ENCODE results near the gene PKP4. TPM values are rescaled to one million over a fixed set of nuclear protein-coding genes. Genes with fewer than 3 reads are reported as not detected.
"Not testable (repeated sequence)": the region's sequence is repeated elsewhere in the genome, so short reads cannot be mapped to it uniquely, and the experiment has no call there.

Gene PKP4
- total RNA-seq, 1 experiment from 2014 or later, result 9.3 TPM

DNA sequence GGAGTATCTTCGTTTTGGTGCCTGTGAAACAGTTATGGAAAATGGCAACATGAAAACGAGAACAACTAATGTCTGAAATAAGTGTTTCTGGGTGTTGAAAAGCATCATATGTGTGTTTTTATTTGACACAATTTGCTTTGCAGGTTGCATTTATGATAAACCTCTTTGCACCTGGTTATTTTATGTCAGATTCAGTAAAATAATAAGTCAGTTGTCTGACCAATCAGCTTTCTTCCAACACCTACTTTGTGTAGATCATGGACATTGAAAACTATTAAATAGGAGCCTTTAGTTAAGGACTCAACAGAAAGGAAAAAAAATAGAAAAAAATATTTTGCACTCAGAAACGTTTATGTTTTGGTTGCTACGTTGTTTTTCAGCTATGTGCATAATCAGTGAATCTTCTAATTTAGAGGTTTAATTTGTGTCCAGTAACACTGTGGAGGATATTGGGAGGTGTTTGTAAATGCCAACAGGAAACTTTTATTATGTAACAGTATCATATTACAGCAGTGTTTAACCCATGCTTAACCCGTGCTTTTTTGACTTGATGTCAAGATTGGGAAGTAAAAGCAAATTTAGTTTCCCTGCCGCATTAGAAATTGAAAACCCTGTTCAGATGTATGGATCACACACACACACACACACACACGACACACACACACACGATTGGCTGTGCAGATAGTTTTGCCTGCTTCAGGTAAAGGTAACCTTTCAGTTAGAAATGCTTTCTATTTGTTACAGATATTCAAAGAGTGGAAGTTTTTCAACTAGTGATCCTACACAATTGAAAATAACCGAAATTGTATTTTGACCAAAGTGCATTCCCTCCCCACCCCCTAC, 2.6 kb downstream of the PKP4 start:
- H3K4me3 ChIP-seq, result peak overlapping the region; percentile 77
- H3K27me3 ChIP-seq, result peaks cover 3% of the 10 kb centered on the region; the same call in 1 of the 2 replicates
- H3K9me3 ChIP-seq, result no peaks in the 10 kb centered on the region
- no peak for DNase-seq
- peaks cover 3% of the 10 kb centered on the region for H3K36me3 ChIP-seq

DNA sequence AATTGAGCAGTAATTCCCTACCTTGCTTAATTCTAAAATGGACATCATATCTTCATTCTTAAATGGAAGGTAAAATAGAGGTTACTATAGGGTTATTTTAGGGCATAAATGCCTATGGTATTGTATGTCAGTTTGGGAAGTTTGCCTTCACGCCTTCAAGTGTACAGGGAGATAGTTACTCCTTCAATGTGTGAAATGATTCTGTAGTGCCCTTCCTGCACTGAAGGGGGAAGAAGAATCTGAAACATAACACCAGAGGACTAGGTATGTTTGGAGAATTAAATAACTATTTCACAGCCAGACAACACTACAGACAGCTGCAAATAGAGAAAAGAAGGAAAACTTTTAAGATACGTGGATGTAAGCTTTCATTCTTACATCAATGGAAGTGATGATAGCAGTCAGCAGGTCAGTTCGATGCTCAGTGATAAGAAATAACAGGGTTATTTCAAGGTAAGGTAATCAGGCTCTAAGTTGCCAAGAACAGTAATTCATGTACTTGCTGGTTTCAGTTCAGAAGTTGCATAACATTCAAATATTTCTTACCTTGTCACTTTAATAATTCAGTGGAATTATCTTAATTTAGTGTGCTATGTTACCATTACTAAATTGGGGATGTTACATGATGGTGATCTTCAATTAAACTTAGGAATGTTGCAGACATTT, 4.0 kb downstream of the PKP4 start:
- Histone ChIP-seq H3K27me3 (peaks cover under 1% of the 10 kb centered on the region; the same call in 1 of the 2 replicates), H3K36me3 (peaks cover 3% of the 10 kb centered on the region), H3K9me3 (no peaks in the 10 kb centered on the region), H3K4me3 (no peak overlapping the region)
- DNase-seq, result no peak

GRCh38 chr2:158463496-158464095, 6.8 kb downstream of the PKP4 start:
- no peaks in the 10 kb centered on the region for H3K9me3 ChIP-seq
- peaks cover 3% of the 10 kb centered on the region for H3K36me3 ChIP-seq
- DNase-seq, result no peak

DNA sequence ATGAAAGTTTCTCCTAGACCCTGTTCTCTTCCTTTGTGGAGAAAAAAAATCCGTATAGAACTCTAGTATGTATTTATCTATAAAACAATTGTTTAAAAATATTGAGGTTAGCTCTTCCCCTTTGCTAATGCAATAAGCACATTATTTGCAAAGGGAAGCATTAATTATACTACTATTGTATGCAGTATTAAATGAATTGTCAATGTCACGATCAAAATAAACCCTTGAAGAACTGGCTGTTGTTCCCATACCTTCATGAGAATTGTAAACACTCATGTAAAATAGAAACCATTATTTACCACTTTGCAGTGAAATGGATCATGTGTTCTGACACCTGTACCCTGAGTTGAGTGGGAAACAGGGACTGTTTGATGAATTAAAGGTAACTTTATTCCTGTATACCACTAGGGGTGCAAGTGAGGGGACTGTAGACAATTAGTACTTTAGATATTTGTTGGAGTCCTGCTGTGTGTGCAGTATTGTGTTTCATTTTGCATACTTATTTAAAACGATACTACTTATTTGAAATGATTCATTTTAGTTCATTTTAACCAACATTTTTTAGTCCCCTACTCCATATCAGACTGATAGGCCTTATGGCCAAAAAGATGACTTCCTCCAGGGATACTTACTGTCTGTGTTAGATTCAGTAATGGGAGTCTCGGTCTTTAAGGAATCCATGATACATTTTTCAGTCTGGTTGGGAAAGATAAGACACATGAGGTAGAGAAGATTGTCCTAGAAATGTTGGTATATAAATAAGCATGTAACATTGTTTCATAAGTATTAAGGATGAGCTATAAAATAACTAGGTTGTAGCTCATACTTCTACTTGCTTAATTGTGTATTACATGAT, 7.9 kb downstream of the PKP4 start:
- DNase-seq, result no peak
- peaks cover 3% of the 10 kb centered on the region for H3K36me3 ChIP-seq
- H3K27me3 ChIP-seq, result no peaks in the 10 kb centered on the region
- no peak overlapping the region for H3K4me3 ChIP-seq
- H3K9me3 ChIP-seq, result no peaks in the 10 kb centered on the region

More at GRCh38 chr2:158463496-158464095, 6.8 kb downstream of the PKP4 start:
- Histone ChIP-seq H3K27me3 (no peaks in the 10 kb centered on the region), H3K4me3 (no peak overlapping the region)

GRCh38 chr2:158467248-158467647, 10.5 kb downstream of the PKP4 start:
- H3K27me3 ChIP-seq, result no peaks in the 10 kb centered on the region
- H3K4me3 ChIP-seq, result no peak overlapping the region
- peaks cover 6% of the 10 kb centered on the region for H3K36me3 ChIP-seq
- H3K9me3 ChIP-seq, result no peaks in the 10 kb centered on the region
- no peak for DNase-seq

DNA sequence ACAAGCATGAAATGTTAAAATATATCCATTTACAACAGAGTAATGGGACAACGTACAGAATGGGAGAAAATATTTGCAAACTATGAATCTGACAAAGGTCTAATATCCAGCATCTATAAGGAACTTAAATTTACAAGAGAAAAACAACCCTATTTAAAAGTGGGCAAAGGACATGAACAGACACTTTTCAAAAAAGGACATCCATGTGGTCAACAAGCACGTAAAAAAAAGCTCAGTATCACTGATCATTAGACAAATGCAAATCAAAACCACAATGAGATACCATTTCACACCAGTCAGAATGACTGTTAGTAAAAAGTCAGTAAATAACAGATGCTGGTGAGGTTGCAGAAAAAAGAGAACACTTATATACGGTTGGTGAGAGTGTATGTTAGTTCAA, 16.1 kb downstream of the PKP4 start:
- DNase-seq, H3K27me3 ChIP-seq, H3K9me3 ChIP-seq, H3K4me3 ChIP-seq: not testable (repeated sequence)
- peaks cover 19% of the 10 kb centered on the region for H3K36me3 ChIP-seq

DNA sequence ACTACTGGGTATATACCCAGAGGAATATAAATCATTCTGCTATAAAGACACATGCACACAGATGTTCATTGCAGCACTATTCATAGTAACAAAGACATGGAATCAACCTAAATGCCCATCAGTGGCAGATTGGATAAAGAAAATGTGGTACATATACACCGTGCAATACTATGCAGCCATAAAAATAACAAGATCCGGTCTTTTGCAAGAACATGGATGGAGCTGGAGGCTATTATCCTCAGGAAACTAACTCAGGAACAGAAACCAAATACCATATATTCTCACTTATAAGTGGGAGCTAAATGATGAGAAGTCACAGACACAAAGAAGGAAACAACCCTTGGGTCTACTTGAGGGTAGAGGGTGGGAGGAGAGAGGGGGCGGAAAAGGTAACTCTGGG, 16.5 kb downstream of the PKP4 start:
- peaks cover 19% of the 10 kb centered on the region for H3K36me3 ChIP-seq

DNA sequence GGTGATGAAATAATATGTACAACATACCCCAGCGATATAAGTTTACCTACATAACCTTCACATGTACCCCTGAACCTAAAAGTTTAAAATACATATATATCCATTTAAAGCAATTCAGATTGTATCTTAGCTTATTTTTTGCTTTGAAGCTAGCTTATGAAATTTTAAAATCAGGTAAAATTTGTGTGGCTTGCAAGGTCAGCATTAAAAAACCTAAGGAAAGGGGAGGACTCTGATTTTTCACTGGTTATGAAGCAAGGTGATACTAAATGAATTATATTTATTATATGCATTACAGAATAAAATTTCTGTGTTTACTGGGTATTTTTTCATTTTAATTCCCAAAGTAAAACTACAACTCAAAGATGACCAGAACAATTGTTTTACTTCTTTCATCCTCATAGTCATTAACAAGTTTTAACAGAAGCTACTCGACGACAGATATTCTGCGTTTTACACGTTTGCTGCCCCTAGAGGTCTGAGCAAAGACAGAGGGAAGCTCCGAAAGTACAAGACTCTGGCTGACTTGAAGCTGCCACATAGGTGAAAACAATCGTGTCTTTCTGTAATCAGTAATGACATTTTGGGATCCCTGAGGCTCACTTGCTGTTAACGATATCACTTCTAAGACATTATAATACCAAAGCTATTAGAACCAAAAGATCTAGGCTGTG, 17.1 kb downstream of the PKP4 start:
- H3K27me3 ChIP-seq, result no peaks in the 10 kb centered on the region
- H3K9me3 ChIP-seq, result no peaks in the 10 kb centered on the region; the same call in 1 of the 2 replicates
- H3K36me3 ChIP-seq, result peaks cover 23% of the 10 kb centered on the region
- no peak overlapping the region for H3K4me3 ChIP-seq
- DNase-seq, result no peak

More for the DNA sequence above, 16.5 kb downstream of the PKP4 start:
- H3K4me3 ChIP-seq, DNase-seq, H3K9me3 ChIP-seq, H3K27me3 ChIP-seq: not testable (repeated sequence)

DNA sequence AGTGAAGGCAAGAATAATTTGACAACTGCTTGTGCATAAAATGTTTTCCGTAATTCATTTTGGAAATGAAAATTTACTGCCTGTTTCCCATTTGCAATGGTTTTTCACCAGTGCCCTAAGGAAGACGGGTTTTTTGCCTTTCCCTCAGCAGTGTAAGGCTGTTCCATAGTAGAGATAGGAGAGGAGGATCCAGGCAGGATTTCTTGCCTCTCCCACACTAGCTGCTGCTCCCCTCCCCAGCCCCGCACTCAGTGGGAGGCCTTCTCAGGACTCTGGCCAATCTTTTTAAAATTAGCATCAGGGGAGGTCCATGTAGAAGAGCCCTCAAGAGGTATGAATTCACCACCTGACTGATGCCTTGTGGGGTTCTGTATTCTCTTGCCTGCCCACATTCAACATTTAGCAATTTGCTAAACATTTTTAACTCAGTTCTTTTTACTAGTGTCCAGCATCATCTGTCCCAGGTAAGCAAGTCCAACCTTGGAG, 17.8 kb downstream of the PKP4 start:
- DNase-seq, H3K4me3 ChIP-seq, H3K27me3 ChIP-seq, H3K9me3 ChIP-seq: not testable (repeated sequence)
- peaks cover 24% of the 10 kb centered on the region for H3K36me3 ChIP-seq

- H3K36me3 ChIP-seq, result peaks cover 21% of the 10 kb centered on the region
- no peaks in the 10 kb centered on the region for H3K27me3 ChIP-seq
- DNase-seq, result no peak
- H3K9me3 ChIP-seq, result no peaks in the 10 kb centered on the region; the same call in 1 of the 2 replicates
- no peak overlapping the region for H3K4me3 ChIP-seq
These were observed 20.4 kb downstream of the PKP4 start for GRCh38 chr2:158477202-158477601.

- DNase-seq, result no peak
- Histone ChIP-seq H3K36me3 (peaks cover 14% of the 10 kb centered on the region; the same call in 1 of the 2 replicates), H3K9me3 (no peaks in the 10 kb centered on the region; the same call in 1 of the 2 replicates), H3K4me3 (no peak overlapping the region), H3K27me3 (no peaks in the 10 kb centered on the region)
These were observed 21.5 kb downstream of the PKP4 start for GRCh38 chr2:158478237-158478636.

DNA sequence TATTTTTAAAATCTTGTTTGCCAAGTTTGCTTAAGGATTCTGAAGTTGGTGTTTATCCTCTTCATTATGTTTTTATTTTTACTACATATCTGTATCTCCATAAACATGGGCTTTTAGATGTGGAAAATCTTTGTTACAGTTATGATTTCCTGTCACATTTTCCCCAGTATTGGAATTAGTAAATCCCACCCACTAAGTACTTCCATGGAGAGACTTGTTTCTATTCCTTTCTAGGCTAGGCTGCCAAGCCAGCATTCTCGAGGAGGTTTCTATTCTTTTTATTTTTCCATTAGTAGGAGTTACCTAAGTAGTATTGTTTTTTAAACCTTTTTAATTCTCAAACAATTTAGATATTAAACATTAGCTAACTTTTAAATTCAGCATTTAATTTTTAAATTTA, 22.1 kb downstream of the PKP4 start:
- DNase-seq, result no peak

DNA sequence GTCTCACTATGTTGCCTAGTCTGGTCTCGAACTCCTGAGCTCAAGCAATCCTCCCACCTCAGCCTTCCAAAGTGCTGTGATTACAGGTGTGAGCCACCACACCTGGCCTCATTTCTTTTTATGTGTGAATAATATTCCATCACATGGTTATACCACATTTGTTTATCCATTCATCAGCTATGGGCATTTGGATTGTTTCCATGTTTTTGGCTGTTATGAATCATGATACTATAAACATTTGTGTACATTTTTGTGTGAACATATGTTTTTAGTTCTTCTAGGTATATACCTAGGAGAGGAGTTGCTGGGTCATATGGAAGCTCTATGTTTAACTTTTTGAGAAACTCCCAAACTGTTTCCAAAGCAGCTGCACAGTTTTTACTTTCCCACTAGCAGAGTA, 24.4 kb downstream of the PKP4 start:
- no peaks in the 10 kb centered on the region for H3K27me3 ChIP-seq
- H3K4me3 ChIP-seq, result no peak overlapping the region
- peaks cover 8% of the 10 kb centered on the region; the same call in 1 of the 2 replicates for H3K36me3 ChIP-seq
- no peak for DNase-seq
- no peaks in the 10 kb centered on the region for H3K9me3 ChIP-seq

More for the DNA sequence above, 22.1 kb downstream of the PKP4 start:
- Histone ChIP-seq H3K27me3 (no peaks in the 10 kb centered on the region), H3K9me3 (no peaks in the 10 kb centered on the region), H3K36me3 (peaks cover 8% of the 10 kb centered on the region; the same call in 1 of the 2 replicates), H3K4me3 (no peak overlapping the region)

DNA sequence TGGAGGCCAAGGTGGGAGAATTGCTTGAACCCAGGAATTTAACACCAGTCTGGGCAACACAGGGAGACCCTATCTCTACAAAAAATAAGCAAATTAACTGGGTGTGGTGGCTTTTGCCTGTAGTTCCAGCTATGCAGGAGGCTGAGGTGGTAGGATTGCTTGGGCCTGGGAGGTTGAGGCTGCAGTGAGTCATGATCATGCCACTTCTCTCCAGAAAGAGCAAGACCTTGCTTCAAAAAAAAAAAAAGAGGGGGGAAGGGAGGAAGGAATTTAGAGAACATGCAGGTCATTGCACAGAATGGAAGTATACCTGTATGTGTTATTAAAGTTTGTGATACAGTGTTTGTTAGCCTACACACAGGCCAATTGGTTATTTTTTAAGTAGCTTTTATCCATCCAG, 25.8 kb downstream of the PKP4 start:
- DNase-seq, result no peak
- no peaks in the 10 kb centered on the region for H3K27me3 ChIP-seq
- H3K36me3 ChIP-seq, result peaks cover 8% of the 10 kb centered on the region; the same call in 1 of the 2 replicates
- no peak overlapping the region for H3K4me3 ChIP-seq
- H3K9me3 ChIP-seq, result no peaks in the 10 kb centered on the region

DNA sequence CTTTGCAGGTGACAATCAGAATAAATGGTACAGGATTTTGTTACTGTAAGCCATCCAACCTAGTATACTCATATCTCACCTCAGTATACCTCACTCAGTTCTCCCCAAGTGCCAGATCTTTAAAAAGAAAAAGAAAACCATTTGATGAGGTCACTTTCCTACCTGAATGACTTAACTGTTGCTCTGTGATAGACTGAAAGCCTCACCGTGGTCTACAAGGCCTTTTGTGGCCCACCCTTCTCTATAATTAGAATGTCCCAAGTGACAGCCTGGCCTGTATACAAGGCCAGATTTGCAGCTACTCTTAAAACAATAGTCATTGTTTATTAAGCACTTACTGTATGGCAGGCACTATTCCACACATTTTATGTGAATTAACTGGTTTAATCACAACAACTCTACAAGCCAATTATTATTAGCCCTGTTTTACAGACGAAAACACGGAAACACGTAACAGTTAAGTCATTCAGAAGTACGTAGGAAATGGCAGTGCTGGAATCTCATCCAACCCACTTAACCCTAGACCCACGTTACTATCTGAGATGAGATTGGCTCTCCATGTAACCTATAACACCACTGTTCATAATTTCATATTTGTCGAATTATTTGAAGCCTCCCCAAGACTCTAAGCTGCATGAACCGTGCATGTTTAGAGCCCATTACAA, 28.3 kb downstream of the PKP4 start:
- Histone ChIP-seq H3K36me3 (no peaks in the 10 kb centered on the region), H3K4me3 (no peak overlapping the region), H3K9me3 (no peaks in the 10 kb centered on the region), H3K27me3 (no peaks in the 10 kb centered on the region)
- DNase-seq, result no peak

Data from MG63 (cell line).